ENCODE results near the gene TKT. TPM values are rescaled to one million over a fixed set of nuclear protein-coding genes. Genes with fewer than 3 reads are reported as not detected.

Gene TKT
- total RNA-seq, 1 experiment from 2014 or later: 446 TPM

GRCh38 chr3:53252096-53252946 lies 3.5 kb downstream of the TKT start:
- no peak for DNase-seq
- CTCF ChIA-PET: interaction anchor here (0.9 kb wide), 1 partner anchor 10 kb away, joined by 3 read pairs; no protein-coding TSS in a partner anchor
- H3K27ac Mint-ChIP-seq (ENCODE audit: unreplicated experiment): peak overlapping the region; percentile 80
- BruUV-seq (replicated peaks): no TSS peak
- TF ChIP-seq, protein P1, sequence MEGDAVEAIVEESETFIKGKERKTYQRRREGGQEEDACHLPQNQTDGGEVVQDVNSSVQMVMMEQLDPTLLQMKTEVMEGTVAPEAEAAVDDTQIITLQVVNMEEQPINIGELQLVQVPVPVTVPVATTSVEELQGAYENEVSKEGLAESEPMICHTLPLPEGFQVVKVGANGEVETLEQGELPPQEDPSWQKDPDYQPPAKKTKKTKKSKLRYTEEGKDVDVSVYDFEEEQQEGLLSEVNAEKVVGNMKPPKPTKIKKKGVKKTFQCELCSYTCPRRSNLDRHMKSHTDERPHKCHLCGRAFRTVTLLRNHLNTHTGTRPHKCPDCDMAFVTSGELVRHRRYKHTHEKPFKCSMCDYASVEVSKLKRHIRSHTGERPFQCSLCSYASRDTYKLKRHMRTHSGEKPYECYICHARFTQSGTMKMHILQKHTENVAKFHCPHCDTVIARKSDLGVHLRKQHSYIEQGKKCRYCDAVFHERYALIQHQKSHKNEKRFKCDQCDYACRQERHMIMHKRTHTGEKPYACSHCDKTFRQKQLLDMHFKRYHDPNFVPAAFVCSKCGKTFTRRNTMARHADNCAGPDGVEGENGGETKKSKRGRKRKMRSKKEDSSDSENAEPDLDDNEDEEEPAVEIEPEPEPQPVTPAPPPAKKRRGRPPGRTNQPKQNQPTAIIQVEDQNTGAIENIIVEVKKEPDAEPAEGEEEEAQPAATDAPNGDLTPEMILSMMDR (IDR thresholded peaks at IDR 0.05; ENCODE audit: unreplicated experiment): no peak
- H3K4me1 Mint-ChIP-seq (ENCODE audit: low read depth, unreplicated experiment): peaks cover 43% of the 10 kb centered on the region
- H3K9me3 Mint-ChIP-seq (ENCODE audit: low read depth, unreplicated experiment): no peaks in the 10 kb centered on the region
- H3K4me3 Mint-ChIP-seq (ENCODE audit: low read depth, unreplicated experiment): peak overlapping the region; percentile 87
- intact Hi-C loops (cut with micrococcal nuclease; ENCODE audit: unreplicated experiment): no loop called here
- peaks cover 59% of the 10 kb centered on the region for H3K36me3 Mint-ChIP-seq (ENCODE audit: insufficient read depth, unreplicated experiment)
- no peaks in the 10 kb centered on the region for H3K27me3 Mint-ChIP-seq (ENCODE audit: unreplicated experiment)

GRCh38 chr3:53250881-53251605 lies 4.8 kb downstream of the TKT start:
- BruUV-seq (replicated peaks): no TSS peak
- H3K36me3 Mint-ChIP-seq (ENCODE audit: insufficient read depth, unreplicated experiment): peaks cover 72% of the 10 kb centered on the region
- peaks cover 44% of the 10 kb centered on the region for H3K4me1 Mint-ChIP-seq (ENCODE audit: low read depth, unreplicated experiment)
- intact Hi-C loops (cut with micrococcal nuclease; ENCODE audit: unreplicated experiment): no loop called here
- CTCF ChIA-PET: no interaction called here
- H3K27me3 Mint-ChIP-seq (ENCODE audit: unreplicated experiment): no peaks in the 10 kb centered on the region
- TF ChIP-seq, protein P1 (IDR thresholded peaks at IDR 0.05; ENCODE audit: unreplicated experiment): no peak
- no peaks in the 10 kb centered on the region for H3K9me3 Mint-ChIP-seq (ENCODE audit: low read depth, unreplicated experiment)
- H3K4me3 Mint-ChIP-seq (ENCODE audit: low read depth, unreplicated experiment): peak overlapping the region; percentile 87
- peak overlapping the region; percentile 50 for H3K27ac Mint-ChIP-seq (ENCODE audit: unreplicated experiment)
- DNase-seq: no peak

- H3K9me3 Mint-ChIP-seq (ENCODE audit: low read depth, unreplicated experiment): no peaks in the 10 kb centered on the region
- CTCF ChIA-PET: no interaction called here
- no peaks in the 10 kb centered on the region for H3K27me3 Mint-ChIP-seq (ENCODE audit: unreplicated experiment)
- peaks cover 73% of the 10 kb centered on the region for H3K36me3 Mint-ChIP-seq (ENCODE audit: insufficient read depth, unreplicated experiment)
- H3K4me3 Mint-ChIP-seq (ENCODE audit: low read depth, unreplicated experiment): peak overlapping the region; percentile 87
- BruUV-seq (replicated peaks): no TSS peak
- TF ChIP-seq, protein P1 (IDR thresholded peaks at IDR 0.05; ENCODE audit: unreplicated experiment): no peak
- intact Hi-C loops (cut with micrococcal nuclease; ENCODE audit: unreplicated experiment): no loop called here
- DNase-seq: no peak
- peaks cover 44% of the 10 kb centered on the region for H3K4me1 Mint-ChIP-seq (ENCODE audit: low read depth, unreplicated experiment)
- no peak overlapping the region for H3K27ac Mint-ChIP-seq (ENCODE audit: unreplicated experiment)
Measured at GRCh38 chr3:53250453-53250852, 5.4 kb downstream of the TKT start.

GRCh38 chr3:53248161-53248560 lies 7.7 kb downstream of the TKT start:
- Mint-ChIP-seq H3K4me3 (ENCODE audit: low read depth, unreplicated experiment) (no peak overlapping the region), H3K27me3 (ENCODE audit: unreplicated experiment) (no peaks in the 10 kb centered on the region), H3K9me3 (ENCODE audit: low read depth, unreplicated experiment) (no peaks in the 10 kb centered on the region), H3K4me1 (ENCODE audit: low read depth, unreplicated experiment) (peaks cover 52% of the 10 kb centered on the region), H3K36me3 (ENCODE audit: insufficient read depth, unreplicated experiment) (peaks cover 60% of the 10 kb centered on the region), H3K27ac (ENCODE audit: unreplicated experiment) (no peak overlapping the region)
- no TSS peak for BruUV-seq (replicated peaks)
- TF ChIP-seq, protein P1 (IDR thresholded peaks at IDR 0.05; ENCODE audit: unreplicated experiment): no peak
- intact Hi-C loops (cut with micrococcal nuclease; ENCODE audit: unreplicated experiment): no loop called here
- CTCF ChIA-PET: no interaction called here
- no peak for DNase-seq
